Measurements from ENCODE around the gene GLIS1. TPM values are rescaled to one million over a fixed set of nuclear protein-coding genes. Genes with fewer than 3 reads are reported as not detected.

GLIS1 gene
- total and polyA plus RNA-seq, 11 donors = 0.06 to 0.35 (median 0.13) TPM; not detected in 6

DNA sequence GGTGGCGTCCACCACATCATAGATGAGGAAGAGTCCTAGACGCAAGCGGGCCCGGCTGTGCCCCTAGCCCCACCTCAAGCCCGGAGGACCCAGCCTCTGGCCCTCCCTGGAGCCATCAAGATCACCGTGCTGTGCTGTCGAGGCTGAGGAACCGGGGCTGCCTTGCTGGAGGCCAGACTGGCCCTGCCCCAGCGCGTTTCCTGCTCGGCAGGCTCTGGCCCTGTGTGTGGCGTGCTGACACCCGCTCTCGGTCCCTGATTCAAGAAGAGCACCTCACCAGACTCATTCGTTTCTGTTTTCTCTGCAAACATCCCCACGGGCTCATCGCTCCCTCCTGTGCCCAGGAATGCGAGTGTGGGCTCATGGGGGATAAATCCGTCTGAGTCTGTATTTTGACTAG is 51.1 kb downstream of the GLIS1 start:
- ATAC-seq = no peak
- Histone ChIP-seq H3K4me3 (no peak overlapping the region), H3K9me3 (no peaks in the 10 kb centered on the region), H3K36me3 (no peaks in the 10 kb centered on the region), H3K4me1 (peaks cover 0 to 11% (median 0%) of the 10 kb centered on the region in 12 donors), H3K27ac (no peak overlapping the region), H3K27me3 (peaks cover 5 to 98% (median 19%) of the 10 kb centered on the region in 9 donors)
- intact Hi-C loops (cut with DNase I) = loop anchor here in 3 of 10 donors (10.0 kb wide), 1 partner anchor 203 kb away; no protein-coding TSS in a partner anchor
- no peak for DNase-seq
- no peak for TF ChIP-seq POLR2A (IDR thresholded peaks at IDR 0.05)
- 75 to 84% (median 80%) methylated on average over 12 to 19 of the region's 19 CpGs for WGBS, 4 donors

- TF ChIP-seq, protein P1, sequence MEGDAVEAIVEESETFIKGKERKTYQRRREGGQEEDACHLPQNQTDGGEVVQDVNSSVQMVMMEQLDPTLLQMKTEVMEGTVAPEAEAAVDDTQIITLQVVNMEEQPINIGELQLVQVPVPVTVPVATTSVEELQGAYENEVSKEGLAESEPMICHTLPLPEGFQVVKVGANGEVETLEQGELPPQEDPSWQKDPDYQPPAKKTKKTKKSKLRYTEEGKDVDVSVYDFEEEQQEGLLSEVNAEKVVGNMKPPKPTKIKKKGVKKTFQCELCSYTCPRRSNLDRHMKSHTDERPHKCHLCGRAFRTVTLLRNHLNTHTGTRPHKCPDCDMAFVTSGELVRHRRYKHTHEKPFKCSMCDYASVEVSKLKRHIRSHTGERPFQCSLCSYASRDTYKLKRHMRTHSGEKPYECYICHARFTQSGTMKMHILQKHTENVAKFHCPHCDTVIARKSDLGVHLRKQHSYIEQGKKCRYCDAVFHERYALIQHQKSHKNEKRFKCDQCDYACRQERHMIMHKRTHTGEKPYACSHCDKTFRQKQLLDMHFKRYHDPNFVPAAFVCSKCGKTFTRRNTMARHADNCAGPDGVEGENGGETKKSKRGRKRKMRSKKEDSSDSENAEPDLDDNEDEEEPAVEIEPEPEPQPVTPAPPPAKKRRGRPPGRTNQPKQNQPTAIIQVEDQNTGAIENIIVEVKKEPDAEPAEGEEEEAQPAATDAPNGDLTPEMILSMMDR (IDR thresholded peaks at IDR 0.05) = no peak
- TF ChIP-seq POLR2A (IDR thresholded peaks at IDR 0.05) = no peak
- no peaks in the 10 kb centered on the region for H3K36me3 ChIP-seq
- ATAC-seq (no peak), DNase-seq (no peak)
- H3K4me3 ChIP-seq = no peak overlapping the region
- H3K9me3 ChIP-seq = no peaks in the 10 kb centered on the region
- peaks cover 0 to 11% (median 0%) of the 10 kb centered on the region in 12 donors for H3K4me1 ChIP-seq
- H3K27me3 ChIP-seq = peaks cover 5 to 99% (median 20%) of the 10 kb centered on the region in 9 donors
- intact Hi-C loops (cut with DNase I) = loop anchor here in 3 of 10 donors (10.0 kb wide), 1 partner anchor 203 kb away; no protein-coding TSS in a partner anchor
- no peak overlapping the region for H3K27ac ChIP-seq
- 83 to 93% (median 90%) methylated on average over 14 of the region's 14 CpGs for WGBS, 4 donors
These were observed 51.5 kb downstream of the GLIS1 start for GRCh38 chr1:53687426-53687825.

- intact Hi-C loops (cut with DNase I) = loop anchor here in 3 of 10 donors (10.0 kb wide), 1 partner anchor 202 kb away; no protein-coding TSS in a partner anchor
- no peak for ATAC-seq
- no peak for DNase-seq
- Histone ChIP-seq H3K27ac (no peak overlapping the region), H3K4me3 (no peak overlapping the region), H3K36me3 (no peaks in the 10 kb centered on the region), H3K9me3 (no peaks in the 10 kb centered on the region), H3K4me1 (peaks cover 0 to 15% (median 0%) of the 10 kb centered on the region in 12 donors), H3K27me3 (peaks cover 5 to 99% (median 20%) of the 10 kb centered on the region in 9 donors)
- WGBS, 4 donors = 85 to 95% (median 92%) methylated on average over 5 to 7 of the region's 7 CpGs
- TF ChIP-seq, protein P1 (IDR thresholded peaks at IDR 0.05) = no peak
- TF ChIP-seq POLR2A (IDR thresholded peaks at IDR 0.05) = no peak
These were observed 52.0 kb downstream of the GLIS1 start for GRCh38 chr1:53686965-53687267.

GRCh38 chr1:53686091-53686964 is 52.6 kb downstream of the GLIS1 start:
- DNase-seq = no peak
- peaks cover 5 to 100% (median 20%) of the 10 kb centered on the region in 9 donors for H3K27me3 ChIP-seq
- H3K4me1 ChIP-seq = peaks cover 0 to 21% (median 0%) of the 10 kb centered on the region in 12 donors
- H3K36me3 ChIP-seq = no peaks in the 10 kb centered on the region
- intact Hi-C loops (cut with DNase I) = loop anchor here in 3 of 10 donors (10.0 kb wide), 1 partner anchor 202 kb away; no protein-coding TSS in a partner anchor
- no peaks in the 10 kb centered on the region for H3K9me3 ChIP-seq
- no peak overlapping the region for H3K27ac ChIP-seq
- TF ChIP-seq, protein P1 (IDR thresholded peaks at IDR 0.05) = no peak
- TF ChIP-seq POLR2A (IDR thresholded peaks at IDR 0.05) = no peak
- no peak for ATAC-seq
- WGBS, 4 donors = 39 to 50% (median 46%) methylated on average over 13 of the region's 13 CpGs
- no peak overlapping the region for H3K4me3 ChIP-seq

Measured in heart left ventricle (tissue), 16 donors.